HepG2 (cell line): Measurements from ENCODE around the gene SLC39A8. TPM values are rescaled to one million over a fixed set of nuclear protein-coding genes. Genes with fewer than 3 reads are reported as not detected.

ENCODE experiments used
- DR1 ChIP-seq: sonication (generic); formaldehyde crosslinking; IDR thresholded peaks from 2 replicates; pipeline ENCODE4 v1.8.0; 2021; ENCODE audit warnings: mild to moderate bottlenecking, missing genetic modification reagents, inconsistent platforms
- ELF3 ChIP-seq: IDR thresholded peaks from 2 replicates; pipeline ENCODE4 v1.6.1; 2016; ENCODE audit warnings: missing genetic modification reagents, missing compliant biosample characterization
- FOXK1 ChIP-seq: sonication (generic); formaldehyde crosslinking; IDR thresholded peaks from 2 replicates; pipeline ENCODE4 v1.4.0; 2020; ENCODE audit warnings: low read depth, missing genetic modification reagents, borderline replicate concordance
- FOXK2 ChIP-seq: fragments of 450-650 bp; IDR thresholded peaks from 2 replicates; pipeline ENCODE4 v1.6.1; 2016
- HNF4A ChIP-seq: sonication (generic); formaldehyde crosslinking; IDR thresholded peaks from 2 replicates; pipeline ENCODE4 v1.4.0; 2020; ENCODE audit warnings: missing genetic modification reagents
- HNRNPLL ChIP-seq: fragments of 200-400 bp; formaldehyde crosslinking; IDR thresholded peaks from 2 replicates; pipeline ENCODE4 v1.6.1; 2017; ENCODE audit warnings: mild to moderate bottlenecking, low read depth, low read length; ENCODE audit not compliant: poor library complexity, severe bottlenecking
- RBM39 ChIP-seq: fragments of 200-400 bp; formaldehyde crosslinking; IDR thresholded peaks from one replicate; pipeline ENCODE4 v1.6.1; 2018; ENCODE audit warnings: antibody characterized with exemption, mild to moderate bottlenecking, low read depth, low read length; ENCODE audit not compliant: poor library complexity, severe bottlenecking
- TMF1 ChIP-seq: sonication (generic); formaldehyde crosslinking; IDR thresholded peaks from 2 replicates; pipeline ENCODE4 v1.8.1; 2022; ENCODE audit warnings: low read depth, missing genetic modification reagents
- ZFP41 ChIP-seq: sonication (generic); formaldehyde crosslinking; IDR thresholded peaks from 2 replicates; pipeline ENCODE4 v1.4.0; 2020; ENCODE audit warnings: mild to moderate bottlenecking, missing genetic modification reagents, borderline replicate concordance
- ZNF10 ChIP-seq: sonication (generic); formaldehyde crosslinking; IDR thresholded peaks from 2 replicates; pipeline ENCODE4 v1.4.0; 2020; ENCODE audit warnings: mild to moderate bottlenecking, low read depth, missing genetic modification reagents, borderline replicate concordance
- ZNF598 ChIP-seq: sonication (generic); formaldehyde crosslinking; IDR thresholded peaks from 2 replicates; pipeline ENCODE4 v1.5.1; 2020; ENCODE audit warnings: mild to moderate bottlenecking, missing genetic modification reagents, borderline replicate concordance
- ZNF713 ChIP-seq: sonication (generic); formaldehyde crosslinking; IDR thresholded peaks from 2 replicates; pipeline ENCODE4 v1.4.0; 2020; ENCODE audit warnings: mild to moderate bottlenecking, missing genetic modification reagents
- ZSCAN20 ChIP-seq: sonication (generic); formaldehyde crosslinking; IDR thresholded peaks from 2 replicates; pipeline ENCODE4 v1.4.0; 2020; ENCODE audit warnings: missing genetic modification reagents, mild to moderate bottlenecking, borderline replicate concordance
- ZSCAN9 ChIP-seq: IDR thresholded peaks from 2 replicates; pipeline ENCODE4 v1.6.1; 2016; ENCODE audit warnings: borderline replicate concordance
- polyA plus RNA-seq, 8 experiments: library from polyadenylated mRNA; depleted of rRNA in 3 of 8; stranded (reverse) in 7 of 8; unstranded in 1 of 8; fragments of >200 nt; fragmentation: Illumina TruSeq in 4 of 8; extraction: Trizol in 4 of 8; gene quantifications; 2 replicates each; pipeline versions ENCODE4 v1.2.1 to v1.2.3, GENCODE V29; 2011 to 2016; ENCODE audit warnings: low read depth in 4 of 8, missing spikeins in 1 of 8, mixed read lengths in 1 of 8; ENCODE audit not compliant: insufficient read depth in 1 of 8
- total RNA-seq, 5 experiments: library from RNA; depleted of rRNA; stranded (reverse); fragments of >200 nt; fragmentation: Illumina TruSeq; extraction: Trizol; gene quantifications; 2 replicates each; pipeline ENCODE4 v1.2.3, GENCODE V29; 2016; ENCODE audit warnings: low read depth in 1 of 5
- TF ChIP-seq, protein P1 (sequence below): IDR thresholded peaks from 2 replicates; pipeline ENCODE4 v1.6.1; 2016; ENCODE audit warnings: missing compliant biosample characterization, missing genetic modification reagents, borderline replicate concordance
- TF ChIP-seq, protein P2 (sequence below): fragments of 450-650 bp; IDR thresholded peaks from 2 replicates; pipeline ENCODE4 v1.6.1; 2017; ENCODE audit warnings: mild to moderate bottlenecking
- TF ChIP-seq, protein P3 (sequence below): sonication (generic); formaldehyde crosslinking; IDR thresholded peaks from 2 replicates; pipeline ENCODE4 v1.5.0; 2020; ENCODE audit warnings: mild to moderate bottlenecking, missing genetic modification reagents
- TF ChIP-seq, protein P4 (sequence below): sonication (generic); formaldehyde crosslinking; IDR thresholded peaks from 2 replicates; pipeline ENCODE4 v1.5.1; 2020; ENCODE audit warnings: missing genetic modification reagents, mild to moderate bottlenecking, borderline replicate concordance
- TF ChIP-seq, protein P5 (sequence below): sonication (generic); formaldehyde crosslinking; IDR thresholded peaks from 2 replicates; pipeline ENCODE4 v1.8.1; 2022; ENCODE audit warnings: mild to moderate bottlenecking, missing genetic modification reagents
- TF ChIP-seq, protein P6 (sequence below): sonication (generic); formaldehyde crosslinking; IDR thresholded peaks from 2 replicates; pipeline ENCODE4 v1.4.0; 2020; ENCODE audit warnings: mild to moderate bottlenecking, missing genetic modification reagents

SLC39A8 gene
- total and polyA plus RNA-seq, 2 of the 13 experiments (the other 11 are each of a cell fraction or from before 2014, with no cell fraction given) = 0.22 to 0.38 TPM

DNA sequence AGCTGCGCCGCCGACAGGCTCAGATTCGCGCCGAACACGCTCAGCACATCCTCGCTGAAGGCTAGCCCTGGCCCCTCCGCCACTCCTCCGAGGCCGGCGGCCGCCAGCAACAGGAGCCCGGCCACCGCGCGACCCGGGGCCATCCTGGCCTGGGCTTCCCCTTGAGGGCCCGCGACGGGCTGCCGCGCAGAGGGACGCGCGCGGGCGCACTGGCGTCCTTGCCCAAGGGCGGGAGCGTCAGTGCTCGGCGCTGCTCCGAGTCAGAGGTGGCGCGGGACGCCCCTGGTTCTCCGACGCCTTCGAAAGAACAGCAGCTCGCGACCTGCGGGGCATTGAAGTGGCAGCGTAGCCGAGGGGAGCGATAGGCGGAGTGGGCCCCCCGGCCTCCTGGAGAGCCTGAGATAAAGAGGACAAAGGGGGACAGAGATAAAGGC is 745 bp downstream of the SLC39A8 start (continued):
- TF ChIP-seq, protein P1, sequence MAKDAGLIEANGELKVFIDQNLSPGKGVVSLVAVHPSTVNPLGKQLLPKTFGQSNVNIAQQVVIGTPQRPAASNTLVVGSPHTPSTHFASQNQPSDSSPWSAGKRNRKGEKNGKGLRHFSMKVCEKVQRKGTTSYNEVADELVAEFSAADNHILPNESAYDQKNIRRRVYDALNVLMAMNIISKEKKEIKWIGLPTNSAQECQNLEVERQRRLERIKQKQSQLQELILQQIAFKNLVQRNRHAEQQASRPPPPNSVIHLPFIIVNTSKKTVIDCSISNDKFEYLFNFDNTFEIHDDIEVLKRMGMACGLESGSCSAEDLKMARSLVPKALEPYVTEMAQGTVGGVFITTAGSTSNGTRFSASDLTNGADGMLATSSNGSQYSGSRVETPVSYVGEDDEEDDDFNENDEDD (CRISPR knock-in tag) = peak; percentile 87
- TF ChIP-seq ZSCAN20 (CRISPR knock-in tag) (peak; percentile 64; the same call in 1 of the 2 replicates), ZFP41 (CRISPR knock-in tag) (no peak), DR1 (peak; percentile 23; the same call in 1 of the 2 replicates), HNRNPLL (peak; percentile 46), ZNF598 (CRISPR knock-in tag) (0 out of 2 replicates have a peak, but pooled peaks have one; percentile 27), ZNF10 (CRISPR knock-in tag) (no peak), FOXK2 (no peak), TMF1 (CRISPR knock-in tag) (0 out of 2 replicates have a peak, but pooled peaks have one; percentile 12), HNF4A (no peak), ELF3 (CRISPR knock-in tag) (no peak), FOXK1 (CRISPR knock-in tag) (no peak), RBM39 (no peak), ZSCAN9 (no peak), ZNF713 (CRISPR knock-in tag) (no peak)
- TF ChIP-seq, protein P2, sequence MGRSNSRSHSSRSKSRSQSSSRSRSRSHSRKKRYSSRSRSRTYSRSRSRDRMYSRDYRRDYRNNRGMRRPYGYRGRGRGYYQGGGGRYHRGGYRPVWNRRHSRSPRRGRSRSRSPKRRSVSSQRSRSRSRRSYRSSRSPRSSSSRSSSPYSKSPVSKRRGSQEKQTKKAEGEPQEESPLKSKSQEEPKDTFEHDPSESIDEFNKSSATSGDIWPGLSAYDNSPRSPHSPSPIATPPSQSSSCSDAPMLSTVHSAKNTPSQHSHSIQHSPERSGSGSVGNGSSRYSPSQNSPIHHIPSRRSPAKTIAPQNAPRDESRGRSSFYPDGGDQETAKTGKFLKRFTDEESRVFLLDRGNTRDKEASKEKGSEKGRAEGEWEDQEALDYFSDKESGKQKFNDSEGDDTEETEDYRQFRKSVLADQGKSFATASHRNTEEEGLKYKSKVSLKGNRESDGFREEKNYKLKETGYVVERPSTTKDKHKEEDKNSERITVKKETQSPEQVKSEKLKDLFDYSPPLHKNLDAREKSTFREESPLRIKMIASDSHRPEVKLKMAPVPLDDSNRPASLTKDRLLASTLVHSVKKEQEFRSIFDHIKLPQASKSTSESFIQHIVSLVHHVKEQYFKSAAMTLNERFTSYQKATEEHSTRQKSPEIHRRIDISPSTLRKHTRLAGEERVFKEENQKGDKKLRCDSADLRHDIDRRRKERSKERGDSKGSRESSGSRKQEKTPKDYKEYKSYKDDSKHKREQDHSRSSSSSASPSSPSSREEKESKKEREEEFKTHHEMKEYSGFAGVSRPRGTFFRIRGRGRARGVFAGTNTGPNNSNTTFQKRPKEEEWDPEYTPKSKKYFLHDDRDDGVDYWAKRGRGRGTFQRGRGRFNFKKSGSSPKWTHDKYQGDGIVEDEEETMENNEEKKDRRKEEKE = no peak
- TF ChIP-seq, protein P3, sequence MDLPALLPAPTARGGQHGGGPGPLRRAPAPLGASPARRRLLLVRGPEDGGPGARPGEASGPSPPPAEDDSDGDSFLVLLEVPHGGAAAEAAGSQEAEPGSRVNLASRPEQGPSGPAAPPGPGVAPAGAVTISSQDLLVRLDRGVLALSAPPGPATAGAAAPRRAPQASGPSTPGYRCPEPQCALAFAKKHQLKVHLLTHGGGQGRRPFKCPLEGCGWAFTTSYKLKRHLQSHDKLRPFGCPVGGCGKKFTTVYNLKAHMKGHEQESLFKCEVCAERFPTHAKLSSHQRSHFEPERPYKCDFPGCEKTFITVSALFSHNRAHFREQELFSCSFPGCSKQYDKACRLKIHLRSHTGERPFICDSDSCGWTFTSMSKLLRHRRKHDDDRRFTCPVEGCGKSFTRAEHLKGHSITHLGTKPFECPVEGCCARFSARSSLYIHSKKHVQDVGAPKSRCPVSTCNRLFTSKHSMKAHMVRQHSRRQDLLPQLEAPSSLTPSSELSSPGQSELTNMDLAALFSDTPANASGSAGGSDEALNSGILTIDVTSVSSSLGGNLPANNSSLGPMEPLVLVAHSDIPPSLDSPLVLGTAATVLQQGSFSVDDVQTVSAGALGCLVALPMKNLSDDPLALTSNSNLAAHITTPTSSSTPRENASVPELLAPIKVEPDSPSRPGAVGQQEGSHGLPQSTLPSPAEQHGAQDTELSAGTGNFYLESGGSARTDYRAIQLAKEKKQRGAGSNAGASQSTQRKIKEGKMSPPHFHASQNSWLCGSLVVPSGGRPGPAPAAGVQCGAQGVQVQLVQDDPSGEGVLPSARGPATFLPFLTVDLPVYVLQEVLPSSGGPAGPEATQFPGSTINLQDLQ (CRISPR knock-in tag) = no peak
- TF ChIP-seq, protein P4, sequence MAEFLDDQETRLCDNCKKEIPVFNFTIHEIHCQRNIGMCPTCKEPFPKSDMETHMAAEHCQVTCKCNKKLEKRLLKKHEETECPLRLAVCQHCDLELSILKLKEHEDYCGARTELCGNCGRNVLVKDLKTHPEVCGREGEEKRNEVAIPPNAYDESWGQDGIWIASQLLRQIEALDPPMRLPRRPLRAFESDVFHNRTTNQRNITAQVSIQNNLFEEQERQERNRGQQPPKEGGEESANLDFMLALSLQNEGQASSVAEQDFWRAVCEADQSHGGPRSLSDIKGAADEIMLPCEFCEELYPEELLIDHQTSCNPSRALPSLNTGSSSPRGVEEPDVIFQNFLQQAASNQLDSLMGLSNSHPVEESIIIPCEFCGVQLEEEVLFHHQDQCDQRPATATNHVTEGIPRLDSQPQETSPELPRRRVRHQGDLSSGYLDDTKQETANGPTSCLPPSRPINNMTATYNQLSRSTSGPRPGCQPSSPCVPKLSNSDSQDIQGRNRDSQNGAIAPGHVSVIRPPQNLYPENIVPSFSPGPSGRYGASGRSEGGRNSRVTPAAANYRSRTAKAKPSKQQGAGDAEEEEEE (CRISPR knock-in tag) = no peak
- TF ChIP-seq, protein P5, sequence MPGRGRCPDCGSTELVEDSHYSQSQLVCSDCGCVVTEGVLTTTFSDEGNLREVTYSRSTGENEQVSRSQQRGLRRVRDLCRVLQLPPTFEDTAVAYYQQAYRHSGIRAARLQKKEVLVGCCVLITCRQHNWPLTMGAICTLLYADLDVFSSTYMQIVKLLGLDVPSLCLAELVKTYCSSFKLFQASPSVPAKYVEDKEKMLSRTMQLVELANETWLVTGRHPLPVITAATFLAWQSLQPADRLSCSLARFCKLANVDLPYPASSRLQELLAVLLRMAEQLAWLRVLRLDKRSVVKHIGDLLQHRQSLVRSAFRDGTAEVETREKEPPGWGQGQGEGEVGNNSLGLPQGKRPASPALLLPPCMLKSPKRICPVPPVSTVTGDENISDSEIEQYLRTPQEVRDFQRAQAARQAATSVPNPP (CRISPR knock-in tag) = no peak
- TF ChIP-seq, protein P6, sequence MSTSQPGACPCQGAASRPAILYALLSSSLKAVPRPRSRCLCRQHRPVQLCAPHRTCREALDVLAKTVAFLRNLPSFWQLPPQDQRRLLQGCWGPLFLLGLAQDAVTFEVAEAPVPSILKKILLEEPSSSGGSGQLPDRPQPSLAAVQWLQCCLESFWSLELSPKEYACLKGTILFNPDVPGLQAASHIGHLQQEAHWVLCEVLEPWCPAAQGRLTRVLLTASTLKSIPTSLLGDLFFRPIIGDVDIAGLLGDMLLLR (CRISPR knock-in tag) = no peak
